ENCODE data around the gene ARAP1.

ARAP1 gene

GRCh38 chr11:72789493-72790131, 37.4 kb upstream of the ARAP1 start:
- TF ChIP-seq CTCF (IDR thresholded peaks at IDR 0.05; ENCODE audit: insufficient read depth, missing control alignments): no peak
- DNase-seq (ENCODE audit: insufficient read length, low spot score) (peak; percentile 12), FAIRE-seq (no peak)

GRCh38 chr11:72788241-72788640, 36.0 kb upstream of the ARAP1 start:
- FAIRE-seq (no peak), DNase-seq (ENCODE audit: insufficient read length, low spot score) (peak; percentile 6)
- TF ChIP-seq CTCF (IDR thresholded peaks at IDR 0.05; ENCODE audit: insufficient read depth, missing control alignments): no peak

- FAIRE-seq (no peak), DNase-seq (ENCODE audit: insufficient read length, low spot score) (peak; percentile 10)
- TF ChIP-seq CTCF (IDR thresholded peaks at IDR 0.05; ENCODE audit: insufficient read depth, missing control alignments): no peak
Observed at GRCh38 chr11:72787216-72788104, 35.3 kb upstream of the ARAP1 start.

GRCh38 chr11:72786305-72787215, 34.4 kb upstream of the ARAP1 start:
- TF ChIP-seq CTCF (IDR thresholded peaks at IDR 0.05; ENCODE audit: insufficient read depth, missing control alignments): no peak
- no peak for FAIRE-seq
- DNase-seq (ENCODE audit: insufficient read length, low spot score): peak; percentile 10

GRCh38 chr11:72784662-72785061, 32.5 kb upstream of the ARAP1 start:
- FAIRE-seq (no peak), DNase-seq (ENCODE audit: insufficient read length, low spot score) (peak; percentile 7)
- TF ChIP-seq CTCF (IDR thresholded peaks at IDR 0.05; ENCODE audit: insufficient read depth, missing control alignments): no peak

GRCh38 chr11:72783144-72783905, 31.1 kb upstream of the ARAP1 start:
- FAIRE-seq: no peak
- no peak for TF ChIP-seq CTCF (IDR thresholded peaks at IDR 0.05; ENCODE audit: insufficient read depth, missing control alignments)
- peak; percentile 13 for DNase-seq (ENCODE audit: insufficient read length, low spot score)
